IPS DF 6.9 (cell line): ENCODE results near the gene SCFD2.

ENCODE experiments used
- DNase-seq: peaks from one replicate; pipeline ENCODE4 v3.0.0-alpha.2; 2013; ENCODE audit warnings: low read depth, low spot score
- H3K27ac ChIP-seq: one replicate; pipeline ENCODE4 v1.5.1; 2013; ENCODE audit warnings: low read length, control low read depth
- H3K27me3 ChIP-seq: 2 replicates; pipeline ENCODE4 v1.6.1; 2013; ENCODE audit warnings: mild to moderate bottlenecking, low read length; ENCODE audit not compliant: control insufficient read depth, insufficient read depth
- H3K36me3 ChIP-seq: 2 replicates; pipeline ENCODE4 v1.6.1; 2013; ENCODE audit warnings: low read length; ENCODE audit not compliant: control insufficient read depth, insufficient read depth
- H3K4me1 ChIP-seq: 2 replicates; pipeline ENCODE4 v1.6.1; 2013; ENCODE audit warnings: low read length; ENCODE audit not compliant: control insufficient read depth, insufficient read depth
- H3K4me3 ChIP-seq: 2 replicates; pipeline ENCODE4 v1.5.1; 2013; ENCODE audit warnings: mild to moderate bottlenecking, low read length
- H3K9me3 ChIP-seq: 2 replicates; pipeline ENCODE4 v1.6.1; 2013; ENCODE audit warnings: low read length, inconsistent platforms; ENCODE audit not compliant: control insufficient read depth, insufficient read depth
- WGBS: extraction: QIAGEN DNeasy Blood & Tissue Kit; methylation state at CpG from one replicate; pipeline ENCODE4 v1.1.7; 2013; ENCODE audit warnings: mixed read lengths, missing lambda C conversion rate; ENCODE audit not compliant: insufficient read length, insufficient coverage; 5-methylcytosine and 5-hydroxymethylcytosine counted together

The SCFD2 gene

GRCh38 chr4:52979821-52980590 is 385.9 kb downstream of the SCFD2 start:
- no peaks in the 10 kb centered on the region for H3K27me3 ChIP-seq
- no peaks in the 10 kb centered on the region for H3K9me3 ChIP-seq
- DNase-seq = no peak

GRCh38 chr4:52979020-52979419 is 386.8 kb downstream of the SCFD2 start:
- no peak for DNase-seq
- no CpG with 5 or more reads among the region's 1 CpG for WGBS
- no peak overlapping the region for H3K27ac ChIP-seq

More at GRCh38 chr4:52979821-52980590, 385.9 kb downstream of the SCFD2 start:
- Histone ChIP-seq H3K27ac (no peak overlapping the region), H3K4me3 (no peak overlapping the region), H3K4me1 (no peaks in the 10 kb centered on the region), H3K36me3 (no peaks in the 10 kb centered on the region)
- no CpG with 5 or more reads among the region's 3 CpGs for WGBS

GRCh38 chr4:52977252-52977651 is 388.6 kb downstream of the SCFD2 start:
- Histone ChIP-seq H3K36me3 (no peaks in the 10 kb centered on the region), H3K27me3 (no peaks in the 10 kb centered on the region), H3K4me3 (no peak overlapping the region), H3K9me3 (no peaks in the 10 kb centered on the region), H3K27ac (no peak overlapping the region), H3K4me1 (no peaks in the 10 kb centered on the region)
- WGBS = no CpG with 5 or more reads among the region's 1 CpG
- DNase-seq = no peak

More at GRCh38 chr4:52979020-52979419, 386.8 kb downstream of the SCFD2 start:
- Histone ChIP-seq H3K4me1 (no peaks in the 10 kb centered on the region), H3K27me3 (no peaks in the 10 kb centered on the region), H3K9me3 (no peaks in the 10 kb centered on the region), H3K36me3 (no peaks in the 10 kb centered on the region), H3K4me3 (no peak overlapping the region)

- Histone ChIP-seq H3K4me3 (no peak overlapping the region), H3K27me3 (no peaks in the 10 kb centered on the region), H3K9me3 (no peaks in the 10 kb centered on the region), H3K4me1 (no peaks in the 10 kb centered on the region), H3K27ac (no peak overlapping the region), H3K36me3 (no peaks in the 10 kb centered on the region)
- DNase-seq = no peak
- no CpG with 5 or more reads among the region's 4 CpGs for WGBS
These were observed 389.2 kb downstream of the SCFD2 start for GRCh38 chr4:52976523-52977230.

GRCh38 chr4:52968691-52969090 is 397.2 kb downstream of the SCFD2 start:
- WGBS = no CpG with 5 or more reads among the region's 3 CpGs
- Histone ChIP-seq H3K27ac (no peak overlapping the region), H3K9me3 (no peaks in the 10 kb centered on the region), H3K4me1 (no peaks in the 10 kb centered on the region), H3K27me3 (no peaks in the 10 kb centered on the region), H3K36me3 (no peaks in the 10 kb centered on the region), H3K4me3 (no peak overlapping the region)
- no peak for DNase-seq

- WGBS = no CpG with 5 or more reads among the region's 5 CpGs
- H3K27me3 ChIP-seq = no peaks in the 10 kb centered on the region
- no peaks in the 10 kb centered on the region for H3K36me3 ChIP-seq
- H3K27ac ChIP-seq = no peak overlapping the region
- H3K4me1 ChIP-seq = no peaks in the 10 kb centered on the region
- H3K9me3 ChIP-seq = no peaks in the 10 kb centered on the region
- no peak overlapping the region for H3K4me3 ChIP-seq
- no peak for DNase-seq
These were observed 397.6 kb downstream of the SCFD2 start for GRCh38 chr4:52968241-52968640.

- H3K9me3 ChIP-seq = no peaks in the 10 kb centered on the region
- no peak for DNase-seq
- H3K4me3 ChIP-seq = no peak overlapping the region
- H3K36me3 ChIP-seq = no peaks in the 10 kb centered on the region
- H3K4me1 ChIP-seq = no peaks in the 10 kb centered on the region
- no peaks in the 10 kb centered on the region for H3K27me3 ChIP-seq
- H3K27ac ChIP-seq = no peak overlapping the region
These were observed 399.1 kb downstream of the SCFD2 start for GRCh38 chr4:52966781-52967180.

GRCh38 chr4:52966172-52966571 is 399.7 kb downstream of the SCFD2 start:
- Histone ChIP-seq H3K9me3 (no peaks in the 10 kb centered on the region), H3K27me3 (no peaks in the 10 kb centered on the region), H3K4me3 (no peak overlapping the region), H3K4me1 (no peaks in the 10 kb centered on the region), H3K36me3 (no peaks in the 10 kb centered on the region), H3K27ac (no peak overlapping the region)
- WGBS = 100% methylated on average over 1 of the region's 5 CpGs
- DNase-seq = no peak

GRCh38 chr4:52964561-52965101 is 401.2 kb downstream of the SCFD2 start:
- Histone ChIP-seq H3K27ac (no peak overlapping the region), H3K9me3 (no peaks in the 10 kb centered on the region), H3K4me3 (no peak overlapping the region), H3K4me1 (no peaks in the 10 kb centered on the region), H3K27me3 (no peaks in the 10 kb centered on the region), H3K36me3 (no peaks in the 10 kb centered on the region)
- DNase-seq = no peak
- no CpG with 5 or more reads among the region's 4 CpGs for WGBS

- Histone ChIP-seq H3K4me1 (no peaks in the 10 kb centered on the region), H3K4me3 (no peak overlapping the region), H3K36me3 (no peaks in the 10 kb centered on the region), H3K9me3 (no peaks in the 10 kb centered on the region), H3K27me3 (no peaks in the 10 kb centered on the region), H3K27ac (no peak overlapping the region)
- no peak for DNase-seq
These were observed 401.9 kb downstream of the SCFD2 start for GRCh38 chr4:52964011-52964410.
